Body of pancreas (tissue), 4 donors: Measurements from ENCODE around the gene TCAP. TPM values are rescaled to one million over a fixed set of nuclear protein-coding genes. Genes with fewer than 3 reads are reported as not detected.

Experiments
- ATAC-seq: fragments of 150-250 bp; one replicate; pipeline ENCODE4 v1.9.1; 2016
- DNase-seq, 4 donors: peaks; one replicate each; pipeline ENCODE4 v3.0.0-alpha.2; 2019
- H3K27ac ChIP-seq, 4 donors: fragments of 200-600 bp; sonication (generic); 1 replicate in 3 of 4; 2 replicates in 1 of 4; pipeline versions ENCODE4 v1.5.1 to v1.6.1; 2016 to 2019; ENCODE audit warnings: mild to moderate bottlenecking in 1 of 4, mixed read lengths in 1 of 4, moderate library complexity in 1 of 4
- H3K27me3 ChIP-seq, 2 donors: fragments of 200-600 bp; sonication (generic); one replicate each; pipeline ENCODE4 v1.6.0; 2016; ENCODE audit warnings: mild to moderate bottlenecking in 1 of 2
- H3K36me3 ChIP-seq, 2 donors: fragments of 200-600 bp; sonication (generic); replicated peaks in 1 of 2; 2 replicates each; pipeline ENCODE4 v1.5.1; 2016; ENCODE audit warnings: low read depth in 2 of 2; ENCODE audit not compliant: insufficient read depth in 1 of 2
- H3K4me1 ChIP-seq: fragments of 200-600 bp; sonication (generic); one replicate; pipeline ENCODE4 v1.6.0; 2016
- H3K4me3 ChIP-seq, 2 donors: fragments of 200-600 bp; sonication (generic); 1 replicate in 1 of 2; 2 replicates in 1 of 2; pipeline ENCODE4 v1.5.1; 2016 to 2019
- H3K9me3 ChIP-seq, 3 donors: fragments of 200-600 bp; sonication (generic); 1 replicate in 2 of 3; 2 replicates in 1 of 3; pipeline ENCODE4 v1.5.1; 2016
- CTCF ChIP-seq, 7 experiments: fragments of 450-650 bp in 4 of 7; fragments of 200-600 bp in 3 of 7; sonication (generic) in 3 of 7; IDR thresholded peaks; one replicate each; pipeline ENCODE4 v1.5.1; 2016 to 2019; ENCODE audit warnings: antibody characterized with exemption in 7 of 7
- POLR2A ChIP-seq, 3 donors: fragments of 450-650 bp; IDR thresholded peaks; one replicate each; pipeline ENCODE4 v1.6.1; 2016; ENCODE audit warnings: antibody characterized with exemption in 3 of 3, mild to moderate bottlenecking in 2 of 3
- WGBS, 2 donors: methylation state at CpG; one replicate each; pipeline ENCODE4 v1.1.5; 2017; 5-methylcytosine and 5-hydroxymethylcytosine counted together
- intact Hi-C: fragments of 100-400 bp; cut with DNase I; formaldehyde crosslinking; loops from one replicate; pipeline ENCODE4 v1.15.1; 2023
- total RNA-seq, 2 donors: library from RNA; depleted of rRNA; stranded (reverse); fragments of >200 nt; gene quantifications; one replicate each; pipeline ENCODE4 v1.1.0, GENCODE V29; 2016

TCAP gene
- total RNA-seq, 2 donors from 2014 or later = 0.26 TPM; not detected in 1

- no peak for ATAC-seq
- peaks cover 0 to 9% of the 10 kb centered on the region in 2 donors for H3K36me3 ChIP-seq
- 93% methylated on average over 24 to 32 of the region's 35 CpGs for WGBS, 2 donors
- no peak for DNase-seq
- no peak for TF ChIP-seq POLR2A (IDR thresholded peaks at IDR 0.05)
- no peak for TF ChIP-seq CTCF (IDR thresholded peaks at IDR 0.05)
- no peak overlapping the region for H3K27ac ChIP-seq
- intact Hi-C loops = no loop called here
- H3K9me3 ChIP-seq = no peaks in the 10 kb centered on the region
- H3K27me3 ChIP-seq = no peaks in the 10 kb centered on the region
- no peak overlapping the region for H3K4me3 ChIP-seq
- H3K4me1 ChIP-seq = peaks cover 8% of the 10 kb centered on the region
Observed at GRCh38 chr17:39660397-39661385, 4.5 kb upstream of the TCAP start.

- TF ChIP-seq POLR2A (IDR thresholded peaks at IDR 0.05) = no peak
- no peak for TF ChIP-seq CTCF (IDR thresholded peaks at IDR 0.05)
- no peak overlapping the region for H3K27ac ChIP-seq
- no peaks in the 10 kb centered on the region for H3K27me3 ChIP-seq
- peaks cover 0 to 9% of the 10 kb centered on the region in 2 donors for H3K36me3 ChIP-seq
- no peaks in the 10 kb centered on the region for H3K9me3 ChIP-seq
- no peak overlapping the region for H3K4me3 ChIP-seq
- intact Hi-C loops = no loop called here
- peaks cover 9% of the 10 kb centered on the region for H3K4me1 ChIP-seq
- DNase-seq = no peak
- WGBS, 2 donors = 85 to 89% methylated on average over 3 to 8 of the region's 8 CpGs
- no peak for ATAC-seq
Observed at GRCh38 chr17:39661744-39662541, 3.2 kb upstream of the TCAP start.

GRCh38 chr17:39662551-39663339 is 2.4 kb upstream of the TCAP start:
- Histone ChIP-seq H3K27ac (no peak overlapping the region), H3K27me3 (no peaks in the 10 kb centered on the region), H3K4me1 (peaks cover 14% of the 10 kb centered on the region), H3K9me3 (no peaks in the 10 kb centered on the region), H3K4me3 (no peak overlapping the region), H3K36me3 (peaks cover 0 to 9% of the 10 kb centered on the region in 2 donors)
- 86 to 90% methylated on average over 4 to 22 of the region's 22 CpGs for WGBS, 2 donors
- TF ChIP-seq POLR2A (IDR thresholded peaks at IDR 0.05) (no peak), CTCF (IDR thresholded peaks at IDR 0.05) (no peak)
- intact Hi-C loops = no loop called here
- DNase-seq = peak in 1 of 4 donors; percentile 36
- no peak for ATAC-seq

GRCh38 chr17:39663340-39663687 is 1.8 kb upstream of the TCAP start:
- DNase-seq (no peak), ATAC-seq (no peak)
- H3K4me1 ChIP-seq = peaks cover 19% of the 10 kb centered on the region
- no peaks in the 10 kb centered on the region for H3K27me3 ChIP-seq
- no peaks in the 10 kb centered on the region for H3K9me3 ChIP-seq
- no peak overlapping the region for H3K27ac ChIP-seq
- intact Hi-C loops = no loop called here
- no peak overlapping the region for H3K4me3 ChIP-seq
- TF ChIP-seq CTCF (IDR thresholded peaks at IDR 0.05) (no peak), POLR2A (IDR thresholded peaks at IDR 0.05) (no peak)
- H3K36me3 ChIP-seq = peaks cover 0 to 6% of the 10 kb centered on the region in 2 donors
- whole genome bisulfite sequencing, 2 donors = 71 to 79% methylated on average over 3 to 4 of the region's 4 CpGs
